Left forelimb (tissue), 1 donor: Measurements from ENCODE around the gene EPHA3.

Experiments used
- DNase-seq: peaks from one replicate; pipeline ENCODE4 v3.0.0-alpha.2; 2018; ENCODE audit warnings: low spot score

EPHA3 gene

DNA sequence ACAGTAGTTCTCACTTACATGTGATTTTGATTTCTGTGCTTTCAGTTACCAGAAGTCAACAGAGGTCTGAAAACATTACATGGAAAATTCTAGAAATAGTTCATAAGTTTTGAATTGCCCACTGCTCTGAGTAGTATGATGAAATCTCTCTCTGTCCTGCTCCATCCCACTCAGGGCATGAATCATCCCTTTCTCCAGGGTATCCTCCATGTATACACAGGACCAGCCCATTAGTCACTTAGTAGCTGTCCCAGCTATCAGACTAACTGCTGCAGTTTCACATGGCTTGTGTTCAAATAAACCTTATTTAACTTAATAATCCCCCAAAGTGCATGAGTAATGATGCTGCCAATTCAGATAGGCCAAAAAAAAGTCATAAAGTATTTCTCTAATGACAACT is 38.6 kb downstream of the EPHA3 start:
- no peak for DNase-seq

DNA sequence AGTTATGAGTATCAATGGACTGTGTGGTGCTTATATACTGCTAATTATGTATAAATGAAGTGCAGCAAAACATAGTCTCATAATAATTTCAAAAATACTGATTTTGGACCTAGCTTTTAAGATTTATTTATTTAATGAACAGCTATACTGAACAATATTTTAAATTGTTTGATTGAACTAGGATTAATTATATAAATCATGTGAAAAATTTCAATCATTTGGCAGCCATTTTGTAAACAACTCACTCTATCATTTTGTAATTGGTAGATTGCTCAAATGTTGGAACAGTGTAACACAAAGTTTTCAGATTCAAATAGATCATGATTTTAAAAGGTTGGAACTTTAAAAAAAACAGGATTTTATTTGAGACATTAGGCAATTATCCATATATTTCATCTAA is 47.0 kb downstream of the EPHA3 start:
- no peak for DNase-seq

- no peak for DNase-seq
These were observed 48.4 kb downstream of the EPHA3 start for GRCh38 chr3:89155811-89156210.

DNA sequence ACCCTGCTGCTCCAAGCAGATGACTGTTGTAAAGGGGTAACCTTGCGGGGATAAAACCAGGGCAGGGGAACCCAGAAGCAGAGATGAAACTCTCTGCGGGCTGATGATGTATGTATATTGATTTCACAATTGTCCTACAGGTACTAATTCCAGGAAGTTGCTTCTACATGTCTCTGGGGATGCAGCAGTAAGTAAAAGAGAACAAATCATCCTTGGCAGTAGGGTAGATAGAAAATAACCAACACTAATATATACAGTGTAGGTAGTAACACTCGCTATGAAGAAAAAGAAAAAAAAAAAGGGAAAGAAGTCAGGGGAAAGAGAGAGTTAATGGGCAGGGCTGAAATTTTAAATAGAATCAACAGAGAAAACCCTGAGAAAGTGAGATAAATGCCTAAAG is 50.2 kb downstream of the EPHA3 start:
- no peak for DNase-seq

GRCh38 chr3:89159605-89160004 is 52.2 kb downstream of the EPHA3 start:
- DNase-seq, result no peak

- DNase-seq, result no peak
These were observed 57.4 kb downstream of the EPHA3 start for GRCh38 chr3:89164774-89165173.

DNA sequence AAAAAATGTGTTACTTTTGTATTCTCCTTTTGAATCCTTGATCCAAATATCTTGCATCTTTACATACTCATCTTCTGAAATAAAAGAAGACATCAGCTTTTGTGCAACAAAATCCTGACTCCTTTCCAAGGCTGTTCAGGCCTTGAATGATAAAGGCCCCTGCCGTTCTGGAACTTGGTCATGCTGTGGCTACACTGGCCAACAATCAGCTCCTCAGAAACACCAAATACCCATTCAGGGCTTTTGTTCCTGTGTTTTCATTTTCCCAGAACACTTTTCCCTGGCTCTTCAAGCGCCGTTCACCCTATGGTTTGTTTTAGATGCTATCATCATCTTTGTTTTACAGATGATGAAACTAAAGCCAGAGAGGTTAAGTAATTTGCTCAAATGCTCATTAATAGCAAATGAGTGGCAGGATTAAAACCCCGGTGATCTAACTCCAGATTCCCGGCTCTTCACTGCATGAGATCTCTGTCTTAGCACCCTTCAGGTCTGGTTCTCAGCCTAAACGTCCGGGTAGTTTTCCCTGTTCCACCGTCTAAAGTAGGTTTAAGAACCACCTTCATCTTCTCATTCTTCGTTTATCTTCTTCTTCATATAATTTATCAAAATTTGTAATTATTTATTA is 58.3 kb downstream of the EPHA3 start:
- DNase-seq, result no peak

GRCh38 chr3:89171687-89172545 is 64.5 kb downstream of the EPHA3 start:
- DNase-seq, result no peak

GRCh38 chr3:89173546-89173945 is 66.1 kb downstream of the EPHA3 start:
- no peak for DNase-seq

GRCh38 chr3:89179355-89180001 is 72.1 kb downstream of the EPHA3 start:
- no peak for DNase-seq

GRCh38 chr3:89180334-89180733 is 72.9 kb downstream of the EPHA3 start:
- DNase-seq, result no peak

DNA sequence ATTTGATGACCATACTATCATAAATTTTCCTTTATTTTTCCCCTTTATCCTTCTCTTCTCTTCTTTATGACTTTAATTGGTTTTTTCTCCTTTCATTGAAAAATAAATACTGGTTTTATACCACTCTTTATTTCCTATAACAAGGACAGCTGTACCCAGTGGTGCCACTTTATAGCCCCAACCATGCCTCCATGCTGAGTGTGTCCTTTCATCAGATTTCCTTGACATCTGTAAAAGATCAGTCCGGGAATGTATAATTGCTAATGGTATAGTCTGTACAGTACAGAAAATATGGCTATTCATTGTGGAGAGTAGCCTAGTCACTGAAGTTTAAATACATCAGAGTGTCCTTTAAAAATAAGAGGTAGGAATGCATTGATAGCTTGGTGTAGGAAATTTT is 74.6 kb downstream of the EPHA3 start:
- no peak for DNase-seq

- no peak for DNase-seq
These were observed 77.0 kb downstream of the EPHA3 start for GRCh38 chr3:89184151-89184995.

GRCh38 chr3:89186456-89186855 is 79.0 kb downstream of the EPHA3 start:
- DNase-seq, result no peak

DNA sequence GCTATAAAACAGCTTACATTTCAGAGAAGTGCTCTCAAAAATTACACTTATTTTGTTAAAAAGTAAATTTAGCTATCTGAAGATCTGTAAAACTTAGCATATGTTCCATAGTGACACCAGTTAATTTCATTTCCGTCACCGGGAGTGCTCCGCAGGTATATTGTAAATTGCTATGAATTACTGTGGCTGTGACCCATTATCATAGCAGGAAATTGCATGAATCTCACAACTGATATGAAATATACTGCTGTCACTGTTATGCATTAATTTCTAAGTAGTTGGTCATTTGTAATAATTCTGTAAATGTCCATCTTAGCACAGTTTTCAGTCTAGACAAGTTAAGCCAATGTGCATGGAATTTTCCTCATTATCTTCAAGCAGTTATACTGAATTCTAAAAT is 91.2 kb downstream of the EPHA3 start:
- DNase-seq, result no peak

DNA sequence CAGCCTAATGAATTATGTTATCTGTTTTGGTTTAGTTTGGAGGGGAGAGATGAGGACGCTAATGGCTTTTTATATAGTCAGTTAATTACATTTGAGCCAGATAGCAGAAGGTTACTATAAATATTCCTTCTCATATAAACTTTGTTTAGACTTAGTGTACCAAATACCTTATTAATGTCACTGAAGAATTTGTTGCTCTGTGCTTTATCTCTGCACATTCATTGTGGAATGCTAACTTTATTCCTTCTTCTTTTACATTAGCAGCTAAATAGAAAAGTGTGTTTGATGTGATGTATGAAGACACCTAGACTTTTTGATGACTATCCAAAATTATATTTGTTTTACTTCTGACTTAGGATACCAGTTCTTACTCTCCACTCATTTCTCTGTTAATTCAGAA is 105.2 kb downstream of the EPHA3 start:
- no peak for DNase-seq

GRCh38 chr3:89216016-89216739 is 108.8 kb downstream of the EPHA3 start:
- DNase-seq, result no peak

- no peak for DNase-seq
These were observed 109.8 kb downstream of the EPHA3 start for GRCh38 chr3:89217148-89217685.

GRCh38 chr3:89221924-89222323 is 114.5 kb downstream of the EPHA3 start:
- DNase-seq, result no peak

DNA sequence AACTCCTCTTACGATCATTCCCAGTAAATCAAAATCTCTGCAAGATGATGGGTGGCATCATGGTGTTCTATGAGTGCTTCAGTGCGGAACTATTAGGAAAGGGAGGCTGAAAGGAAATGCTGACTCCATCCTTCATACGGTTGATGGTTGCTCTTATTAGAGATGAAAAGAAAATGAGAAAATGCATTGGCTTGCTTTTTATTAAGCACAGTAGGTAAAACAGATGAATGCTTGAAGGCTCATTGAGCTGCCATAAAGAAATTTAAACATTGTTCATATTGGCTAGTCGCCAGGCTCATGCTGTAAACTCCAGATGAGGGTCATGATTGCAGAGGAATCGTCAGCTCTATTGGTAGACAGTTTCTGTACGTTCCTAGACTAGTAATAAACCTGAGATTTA is 115.8 kb downstream of the EPHA3 start:
- DNase-seq, result no peak

DNA sequence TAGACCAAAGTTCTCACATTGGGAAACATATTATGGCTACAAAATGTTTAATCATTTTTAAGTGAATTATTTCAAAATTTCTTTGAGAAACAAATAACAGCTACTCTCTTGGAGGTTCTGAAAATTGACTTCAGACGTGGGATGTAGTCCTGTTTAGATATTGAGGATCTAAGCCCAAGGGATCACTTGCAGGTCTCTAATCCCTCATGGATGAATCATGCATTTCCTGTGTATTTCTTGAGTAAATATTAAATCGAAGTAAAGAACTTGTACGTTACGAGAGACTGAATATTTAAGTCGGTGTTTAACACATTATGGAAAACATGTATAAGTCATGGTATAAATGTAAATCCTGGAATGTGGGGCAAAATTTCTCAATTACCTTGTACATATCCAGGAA is 119.8 kb downstream of the EPHA3 start:
- no peak for DNase-seq
